GM21717 (cell line): ENCODE measurements around the gene TSPAN11.

ENCODE experiments used
- ATAC-seq: cut with Tn5 transposase; IDR thresholded peaks from one replicate; pipeline ENCODE4 v1.9.1; 2021; ENCODE audit warnings: mild to moderate bottlenecking, moderate library complexity; ENCODE audit not compliant: unreplicated experiment

TSPAN11 gene

DNA sequence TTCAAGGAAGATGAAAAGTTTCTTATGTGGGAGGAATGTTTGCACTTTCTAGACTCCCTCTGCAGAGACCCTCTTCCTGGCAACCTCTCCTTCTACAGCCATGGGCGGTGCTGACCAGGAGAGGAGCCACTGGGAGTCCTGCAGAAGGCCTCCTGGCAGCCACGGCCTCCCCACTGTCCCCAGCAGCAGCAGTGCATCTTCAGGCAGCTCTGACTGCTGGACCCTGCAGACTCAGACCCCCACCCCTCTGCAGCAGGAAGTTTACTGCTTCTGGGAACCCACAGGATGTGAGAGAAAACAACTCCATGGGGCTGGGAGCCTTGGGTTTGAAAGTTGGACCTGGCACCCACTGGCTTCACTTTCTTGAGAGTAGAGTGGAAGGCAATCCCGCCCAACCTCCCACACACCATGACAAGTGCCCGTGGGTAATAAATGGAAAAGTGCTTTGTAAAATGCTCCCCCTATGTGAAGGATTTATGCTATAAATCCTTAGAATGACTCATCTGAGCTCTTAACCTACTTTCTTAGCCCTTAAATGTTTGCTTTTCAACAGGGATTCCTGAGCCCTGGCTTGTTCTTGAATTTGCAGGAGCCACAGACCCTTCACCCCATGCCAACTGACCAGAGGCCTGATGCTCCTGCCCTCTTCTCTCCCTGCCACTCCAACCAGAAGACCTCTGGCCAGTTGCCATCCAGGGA lies 109.6 kb downstream of the TSPAN11 start:
- no peak for ATAC-seq

DNA sequence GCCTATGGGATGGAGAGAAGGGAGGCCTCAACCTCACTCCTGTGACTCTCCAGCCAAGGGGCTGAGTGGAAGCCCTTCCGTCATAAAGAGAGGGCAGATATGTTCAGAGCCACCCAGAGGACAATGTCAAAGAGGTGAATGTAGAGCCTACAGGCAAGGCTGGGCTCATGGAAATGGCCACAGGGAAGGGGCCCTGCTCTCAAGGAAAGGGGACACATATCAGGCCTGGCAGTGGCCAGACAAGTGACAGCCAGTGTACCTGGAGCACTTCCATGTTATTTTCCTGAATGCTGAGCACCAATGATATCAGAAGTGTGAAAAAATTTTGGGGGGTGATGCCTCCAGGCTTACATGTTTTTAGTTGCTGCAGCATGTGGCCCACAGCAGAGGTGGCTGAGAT lies 110.5 kb downstream of the TSPAN11 start:
- ATAC-seq = no peak

DNA sequence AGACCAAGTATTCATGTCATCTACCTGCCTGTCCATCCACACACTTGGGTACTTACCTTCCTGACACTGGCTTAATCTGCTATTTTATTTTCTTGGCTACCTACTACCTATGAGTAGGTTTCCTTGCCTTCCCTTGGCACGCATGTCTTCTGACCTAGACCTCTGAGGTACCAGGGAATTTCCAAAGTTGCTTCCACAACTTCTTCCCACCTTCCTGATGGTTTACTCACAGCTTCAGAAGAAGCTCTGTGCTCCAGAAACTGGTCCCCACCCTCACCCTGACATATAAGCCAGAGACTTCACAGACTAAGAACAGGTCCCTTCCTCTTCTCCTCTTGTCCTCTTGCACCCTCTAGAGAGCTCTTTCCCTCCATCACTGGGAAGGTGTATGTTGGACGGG lies 111.4 kb downstream of the TSPAN11 start:
- no peak for ATAC-seq

DNA sequence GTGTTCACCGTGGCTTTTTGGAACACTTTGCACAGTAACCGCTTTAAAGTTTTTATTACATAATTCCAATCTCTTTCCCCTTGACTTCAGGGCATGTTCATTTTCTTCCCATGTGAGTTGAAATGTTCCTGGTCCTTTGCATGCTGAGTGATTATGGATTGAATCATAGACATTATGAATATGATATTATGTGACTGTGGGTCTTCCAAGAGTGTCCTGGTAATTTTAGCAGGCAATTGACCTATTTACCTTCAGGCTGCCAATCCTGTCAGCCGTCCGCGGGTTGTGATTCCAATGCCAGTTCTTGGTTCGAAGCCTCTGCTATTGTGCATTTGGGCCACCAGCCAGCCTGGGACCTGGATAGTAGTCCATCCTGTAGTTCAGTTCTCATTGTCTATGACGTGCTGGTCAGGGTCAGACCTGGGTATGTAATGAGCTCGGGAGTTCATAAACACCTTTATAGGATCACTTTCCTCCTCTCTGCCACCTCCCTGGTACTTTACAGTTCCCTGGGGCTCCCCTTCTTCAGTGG lies 114.6 kb downstream of the TSPAN11 start:
- no peak for ATAC-seq
